ENCODE results near the gene MTHFSD. TPM values are rescaled to one million over a fixed set of nuclear protein-coding genes. Genes with fewer than 3 reads are reported as not detected.

The MTHFSD gene
- total RNA-seq, 1 donor from 2014 or later = 29.1 TPM

- Mint-ChIP-seq H3K4me3 (no peak overlapping the region), H3K9me3 (no peaks in the 10 kb centered on the region), H3K4me1 (peaks cover 10% of the 10 kb centered on the region), H3K36me3 (ENCODE audit: low read depth) (peaks cover 6% of the 10 kb centered on the region), H3K27ac (no peak overlapping the region), H3K27me3 (peaks cover 7% of the 10 kb centered on the region)
- intact Hi-C loops (cut with micrococcal nuclease) = no loop called here
- DNase-seq = no peak
These were observed 3.5 kb upstream of the MTHFSD start for GRCh38 chr16:86558355-86559193.

GRCh38 chr16:86557587-86557986 lies 2.6 kb upstream of the MTHFSD start:
- no peak for DNase-seq
- Mint-ChIP-seq H3K9me3 (no peaks in the 10 kb centered on the region), H3K36me3 (ENCODE audit: low read depth) (peaks cover 10% of the 10 kb centered on the region), H3K4me3 (no peak overlapping the region), H3K27ac (no peak overlapping the region), H3K27me3 (peaks cover 3% of the 10 kb centered on the region), H3K4me1 (peaks cover 8% of the 10 kb centered on the region)
- intact Hi-C loops (cut with micrococcal nuclease) = no loop called here

GRCh38 chr16:86556576-86556975 lies 1.5 kb upstream of the MTHFSD start:
- intact Hi-C loops (cut with micrococcal nuclease) = no loop called here
- Mint-ChIP-seq H3K36me3 (ENCODE audit: low read depth) (peaks cover 13% of the 10 kb centered on the region), H3K9me3 (no peaks in the 10 kb centered on the region), H3K27ac (no peak overlapping the region), H3K4me3 (peak overlapping the region; percentile 13), H3K4me1 (peaks cover 10% of the 10 kb centered on the region), H3K27me3 (peaks cover 3% of the 10 kb centered on the region)
- DNase-seq = no peak

- H3K27ac Mint-ChIP-seq = peak overlapping the region; percentile 98
- H3K4me1 Mint-ChIP-seq = peaks cover 10% of the 10 kb centered on the region
- H3K9me3 Mint-ChIP-seq = no peaks in the 10 kb centered on the region
- H3K4me3 Mint-ChIP-seq = peak overlapping the region; percentile 95
- DNase-seq = no peak
- intact Hi-C loops (cut with micrococcal nuclease) = no loop called here
- H3K27me3 Mint-ChIP-seq = no peaks in the 10 kb centered on the region
- peaks cover 14% of the 10 kb centered on the region for H3K36me3 Mint-ChIP-seq (ENCODE audit: low read depth)
These were observed 655 bp upstream of the MTHFSD start for GRCh38 chr16:86555704-86556075.

GRCh38 chr16:86554599-86554916 lies 477 bp downstream of the MTHFSD start:
- no peaks in the 10 kb centered on the region for H3K27me3 Mint-ChIP-seq
- intact Hi-C loops (cut with micrococcal nuclease) = no loop called here
- peak overlapping the region; percentile 98 for H3K27ac Mint-ChIP-seq
- H3K4me1 Mint-ChIP-seq = peaks cover 10% of the 10 kb centered on the region
- peak overlapping the region; percentile 95 for H3K4me3 Mint-ChIP-seq
- no peaks in the 10 kb centered on the region for H3K9me3 Mint-ChIP-seq
- H3K36me3 Mint-ChIP-seq (ENCODE audit: low read depth) = peaks cover 16% of the 10 kb centered on the region
- DNase-seq = no peak

GRCh38 chr16:86553356-86553755 lies 1.7 kb downstream of the MTHFSD start:
- H3K27me3 Mint-ChIP-seq = no peaks in the 10 kb centered on the region
- DNase-seq = no peak
- peak overlapping the region; percentile 95 for H3K4me3 Mint-ChIP-seq
- H3K4me1 Mint-ChIP-seq = peaks cover 13% of the 10 kb centered on the region
- intact Hi-C loops (cut with micrococcal nuclease) = no loop called here
- no peaks in the 10 kb centered on the region for H3K9me3 Mint-ChIP-seq
- peaks cover 16% of the 10 kb centered on the region for H3K36me3 Mint-ChIP-seq (ENCODE audit: low read depth)
- no peak overlapping the region for H3K27ac Mint-ChIP-seq

GRCh38 chr16:86550281-86550680 lies 4.8 kb downstream of the MTHFSD start:
- intact Hi-C loops (cut with micrococcal nuclease) = no loop called here

GRCh38 chr16:86549893-86550190 lies 5.2 kb downstream of the MTHFSD start:
- intact Hi-C loops (cut with micrococcal nuclease) = no loop called here
- no peaks in the 10 kb centered on the region for H3K27me3 Mint-ChIP-seq
- no peak overlapping the region for H3K4me3 Mint-ChIP-seq
- no peak for DNase-seq
- H3K4me1 Mint-ChIP-seq = peaks cover 9% of the 10 kb centered on the region
- no peaks in the 10 kb centered on the region for H3K9me3 Mint-ChIP-seq
- H3K27ac Mint-ChIP-seq = no peak overlapping the region
- peaks cover 26% of the 10 kb centered on the region for H3K36me3 Mint-ChIP-seq (ENCODE audit: low read depth)

More at GRCh38 chr16:86550281-86550680, 4.8 kb downstream of the MTHFSD start:
- H3K9me3 Mint-ChIP-seq = no peaks in the 10 kb centered on the region
- peaks cover 26% of the 10 kb centered on the region for H3K36me3 Mint-ChIP-seq (ENCODE audit: low read depth)
- no peak overlapping the region for H3K27ac Mint-ChIP-seq
- H3K4me3 Mint-ChIP-seq = no peak overlapping the region
- peaks cover 13% of the 10 kb centered on the region for H3K4me1 Mint-ChIP-seq
- H3K27me3 Mint-ChIP-seq = no peaks in the 10 kb centered on the region
- DNase-seq = no peak

GRCh38 chr16:86549076-86549892 lies 5.8 kb downstream of the MTHFSD start:
- Mint-ChIP-seq H3K27ac (no peak overlapping the region), H3K27me3 (no peaks in the 10 kb centered on the region), H3K36me3 (ENCODE audit: low read depth) (peaks cover 30% of the 10 kb centered on the region), H3K9me3 (no peaks in the 10 kb centered on the region), H3K4me1 (peaks cover 9% of the 10 kb centered on the region), H3K4me3 (no peak overlapping the region)
- intact Hi-C loops (cut with micrococcal nuclease) = no loop called here
- no peak for DNase-seq

GRCh38 chr16:86547286-86547685 lies 7.7 kb downstream of the MTHFSD start:
- Mint-ChIP-seq H3K4me1 (peaks cover 2% of the 10 kb centered on the region), H3K4me3 (no peak overlapping the region), H3K36me3 (ENCODE audit: low read depth) (peaks cover 28% of the 10 kb centered on the region), H3K27ac (no peak overlapping the region), H3K27me3 (no peaks in the 10 kb centered on the region), H3K9me3 (no peaks in the 10 kb centered on the region)
- intact Hi-C loops (cut with micrococcal nuclease) = no loop called here
- no peak for DNase-seq

- Mint-ChIP-seq H3K27ac (no peak overlapping the region), H3K4me3 (no peak overlapping the region)
These were observed 8.4 kb downstream of the MTHFSD start for GRCh38 chr16:86546638-86547013.

GRCh38 chr16:86545954-86546637 lies 8.9 kb downstream of the MTHFSD start:
- H3K4me3 Mint-ChIP-seq = no peak overlapping the region
- no peaks in the 10 kb centered on the region for H3K27me3 Mint-ChIP-seq
- H3K27ac Mint-ChIP-seq = no peak overlapping the region
- DNase-seq = no peak
- no peaks in the 10 kb centered on the region for H3K9me3 Mint-ChIP-seq
- peaks cover 26% of the 10 kb centered on the region for H3K36me3 Mint-ChIP-seq (ENCODE audit: low read depth)
- peaks cover 2% of the 10 kb centered on the region for H3K4me1 Mint-ChIP-seq
- intact Hi-C loops (cut with micrococcal nuclease) = no loop called here

More at GRCh38 chr16:86546638-86547013, 8.4 kb downstream of the MTHFSD start:
- H3K9me3 Mint-ChIP-seq = no peaks in the 10 kb centered on the region
- H3K27me3 Mint-ChIP-seq = no peaks in the 10 kb centered on the region
- intact Hi-C loops (cut with micrococcal nuclease) = no loop called here
- H3K36me3 Mint-ChIP-seq (ENCODE audit: low read depth) = peaks cover 27% of the 10 kb centered on the region
- H3K4me1 Mint-ChIP-seq = peaks cover 2% of the 10 kb centered on the region
- no peak for DNase-seq

GRCh38 chr16:86545481-86545880 lies 9.6 kb downstream of the MTHFSD start:
- Mint-ChIP-seq H3K27ac (no peak overlapping the region), H3K4me1 (peaks cover 2% of the 10 kb centered on the region), H3K9me3 (no peaks in the 10 kb centered on the region), H3K36me3 (ENCODE audit: low read depth) (peaks cover 27% of the 10 kb centered on the region), H3K4me3 (no peak overlapping the region), H3K27me3 (no peaks in the 10 kb centered on the region)
- intact Hi-C loops (cut with micrococcal nuclease) = no loop called here
- no peak for DNase-seq

Measured in activated CD4-positive, alpha-beta T cell treated with anti-CD3 and anti-CD28 coated beads, Interleukin-2, amount 10 ng/mL, durations not matched to agents 24 days and 14 days (primary cell).